Smooth muscle cell (in vitro differentiated cells): ENCODE data around the gene CPNE1. TPM values are rescaled to one million over a fixed set of nuclear protein-coding genes. Genes with fewer than 3 reads are reported as not detected.

ENCODE experiments used
- DNase-seq: peaks from one replicate; lab custom pipeline; 2025; ENCODE audit not compliant: unreplicated experiment; lab: John Stamatoyannopoulos, UW
- H2AFZ ChIP-seq: fragments of 200-600 bp; sonication (generic); 2 replicates; pipeline ENCODE4 v1.6.0; 2016; ENCODE audit warnings: antibody characterized with exemption, low read depth, mild to moderate bottlenecking
- H3F3A ChIP-seq: fragments of 200-600 bp; sonication (generic); 2 replicates; pipeline ENCODE4 v1.6.0; 2017; ENCODE audit warnings: antibody characterized with exemption, low read depth
- H3K27ac ChIP-seq: fragments of 200-600 bp; sonication (generic); 2 replicates; pipeline ENCODE4 v1.5.1; 2016; ENCODE audit warnings: low read depth, mild to moderate bottlenecking
- H3K27me3 ChIP-seq: fragments of 200-600 bp; sonication (generic); 2 replicates; pipeline ENCODE4 v1.6.1; 2016; ENCODE audit warnings: low read depth, mild to moderate bottlenecking
- H3K36me3 ChIP-seq: fragments of 200-600 bp; sonication (generic); 2 replicates; pipeline ENCODE4 v1.5.1; 2016; ENCODE audit warnings: low read depth
- H3K4me1 ChIP-seq: fragments of 200-600 bp; sonication (generic); 2 replicates; pipeline ENCODE4 v1.5.1; 2016; ENCODE audit warnings: low read depth
- H3K4me2 ChIP-seq: fragments of 200-600 bp; sonication (generic); 2 replicates; pipeline ENCODE4 v1.6.0; 2016; ENCODE audit warnings: mild to moderate bottlenecking
- H3K4me3 ChIP-seq: fragments of 200-600 bp; sonication (generic); 2 replicates; pipeline ENCODE4 v1.5.1; 2016; ENCODE audit warnings: mild to moderate bottlenecking
- H3K79me2 ChIP-seq: fragments of 200-600 bp; sonication (generic); 2 replicates; pipeline ENCODE4 v1.6.0; 2016; ENCODE audit warnings: low read depth, mild to moderate bottlenecking
- H3K9ac ChIP-seq: fragments of 200-600 bp; sonication (generic); 2 replicates; pipeline ENCODE4 v1.6.0; 2016; ENCODE audit warnings: low read depth
- H3K9me3 ChIP-seq: fragments of 200-600 bp; sonication (generic); replicated peaks from 2 replicates; pipeline ENCODE4 v1.5.1; 2016; ENCODE audit warnings: low read depth
- H4K20me1 ChIP-seq: fragments of 200-600 bp; sonication (generic); 2 replicates; pipeline ENCODE4 v1.6.0; 2016; ENCODE audit warnings: low read depth
- WGBS: methylation state at CpG from one replicate; pipeline ENCODE4 v1.1.7; 2016; ENCODE audit warnings: low lambda C conversion rate; 5-methylcytosine and 5-hydroxymethylcytosine counted together
- polyA plus RNA-seq: library from polyadenylated mRNA; unstranded; fragments of >200 nt; fragmentation: Nextera tagmentation; extraction: Ambion mirVana; gene quantifications from 2 replicates; pipeline ENCODE4 v1.2.1, GENCODE V29; 2016
- total RNA-seq: library from RNA; depleted of rRNA; stranded (reverse); fragments of >200 nt; gene quantifications from 2 replicates; pipeline ENCODE4 v1.2.3, GENCODE V29; 2014
- TF ChIP-seq, protein P1 (sequence below): fragments of 200-600 bp; sonication (generic); IDR thresholded peaks from 2 replicates; pipeline ENCODE4 v1.5.1; 2017; ENCODE audit warnings: borderline replicate concordance, mild to moderate bottlenecking, antibody characterized with exemption; ENCODE audit not compliant: insufficient read depth, poor library complexity, severe bottlenecking

CPNE1 gene
- total and polyA plus RNA-seq, 2 experiments from 2014 or later, result 140 to 156 TPM

DNA sequence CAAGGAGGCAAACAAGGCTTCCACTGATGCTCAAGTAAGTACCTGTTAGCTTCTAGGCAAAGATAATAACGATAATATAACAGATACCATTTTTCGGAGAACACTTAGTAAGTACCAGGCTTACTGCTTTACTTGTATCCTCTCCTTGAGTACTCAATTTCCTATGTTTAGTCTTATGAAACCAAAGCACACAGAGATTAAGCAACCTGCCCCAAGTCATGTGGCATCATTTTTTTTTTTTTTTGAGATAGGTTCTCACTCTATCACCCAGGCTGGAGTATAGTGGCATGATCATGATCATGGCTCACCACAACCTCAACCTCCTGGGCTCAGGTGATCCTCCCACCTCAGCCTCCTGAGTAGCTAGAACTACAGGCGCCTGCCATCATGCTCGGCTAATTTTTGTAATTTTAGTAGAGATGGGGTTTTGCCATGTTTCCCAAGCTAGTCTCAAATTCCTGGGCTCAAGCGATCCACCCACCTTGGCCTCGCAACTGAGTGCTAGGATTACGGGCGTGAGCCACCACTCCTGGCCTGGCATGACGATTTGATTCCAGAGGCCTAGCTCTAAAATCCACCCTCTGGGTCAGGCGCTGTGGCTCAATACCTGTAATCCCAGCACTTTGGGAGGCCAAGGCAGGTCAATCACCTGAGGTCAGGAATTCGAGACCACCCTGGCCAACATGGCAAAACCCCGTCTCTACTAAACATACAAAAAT lies 35.1 kb downstream of the CPNE1 start:
- Histone ChIP-seq H3K79me2 (peaks cover 5% of the 10 kb centered on the region), H3F3A (no peaks in the 10 kb centered on the region), H3K27ac (no peak overlapping the region), H3K36me3 (peaks cover 10% of the 10 kb centered on the region), H3K27me3 (no peaks in the 10 kb centered on the region), H3K4me2 (no peak overlapping the region), H3K9me3 (no peaks in the 10 kb centered on the region), H2AFZ (no peak overlapping the region), H3K4me1 (no peaks in the 10 kb centered on the region), H4K20me1 (peaks cover 54% of the 10 kb centered on the region), H3K4me3 (no peak overlapping the region), H3K9ac (no peak overlapping the region)
- TF ChIP-seq, protein P1, sequence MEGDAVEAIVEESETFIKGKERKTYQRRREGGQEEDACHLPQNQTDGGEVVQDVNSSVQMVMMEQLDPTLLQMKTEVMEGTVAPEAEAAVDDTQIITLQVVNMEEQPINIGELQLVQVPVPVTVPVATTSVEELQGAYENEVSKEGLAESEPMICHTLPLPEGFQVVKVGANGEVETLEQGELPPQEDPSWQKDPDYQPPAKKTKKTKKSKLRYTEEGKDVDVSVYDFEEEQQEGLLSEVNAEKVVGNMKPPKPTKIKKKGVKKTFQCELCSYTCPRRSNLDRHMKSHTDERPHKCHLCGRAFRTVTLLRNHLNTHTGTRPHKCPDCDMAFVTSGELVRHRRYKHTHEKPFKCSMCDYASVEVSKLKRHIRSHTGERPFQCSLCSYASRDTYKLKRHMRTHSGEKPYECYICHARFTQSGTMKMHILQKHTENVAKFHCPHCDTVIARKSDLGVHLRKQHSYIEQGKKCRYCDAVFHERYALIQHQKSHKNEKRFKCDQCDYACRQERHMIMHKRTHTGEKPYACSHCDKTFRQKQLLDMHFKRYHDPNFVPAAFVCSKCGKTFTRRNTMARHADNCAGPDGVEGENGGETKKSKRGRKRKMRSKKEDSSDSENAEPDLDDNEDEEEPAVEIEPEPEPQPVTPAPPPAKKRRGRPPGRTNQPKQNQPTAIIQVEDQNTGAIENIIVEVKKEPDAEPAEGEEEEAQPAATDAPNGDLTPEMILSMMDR, result no peak
- WGBS, result 97% methylated on average over 12 of the region's 12 CpGs
- no peak for DNase-seq

DNA sequence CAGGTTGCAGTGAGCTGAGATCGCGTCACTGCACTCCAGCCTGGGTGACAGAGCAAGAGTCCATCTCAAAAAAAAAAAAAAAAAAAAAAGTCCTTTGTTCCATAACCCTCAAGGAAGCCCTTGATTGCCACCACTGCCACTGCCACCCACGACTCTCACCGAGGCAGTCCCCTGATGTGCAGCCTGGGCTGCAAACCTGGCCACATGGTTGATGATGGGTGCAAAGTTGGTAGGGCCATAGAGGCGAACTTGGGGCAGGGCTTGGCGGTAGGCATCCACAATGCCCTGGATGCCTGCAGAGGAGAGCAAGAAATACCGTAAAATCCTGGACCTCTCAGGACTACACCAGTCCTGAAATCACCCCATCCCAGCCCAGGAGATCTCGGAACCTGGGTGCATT lies 37.6 kb downstream of the CPNE1 start:
- peaks cover 1% of the 10 kb centered on the region for H3F3A ChIP-seq
- H3K79me2 ChIP-seq, result no peaks in the 10 kb centered on the region
- peaks cover 31% of the 10 kb centered on the region for H4K20me1 ChIP-seq
- no peak overlapping the region for H3K4me3 ChIP-seq
- TF ChIP-seq, protein P1, result no peak
- DNase-seq, result no peak
- WGBS, result 95% methylated on average over 8 of the region's 8 CpGs
- H3K27ac ChIP-seq, result no peak overlapping the region
- no peaks in the 10 kb centered on the region for H3K4me1 ChIP-seq
- H3K4me2 ChIP-seq, result no peak overlapping the region
- H3K27me3 ChIP-seq, result no peaks in the 10 kb centered on the region
- H3K36me3 ChIP-seq, result peaks cover 10% of the 10 kb centered on the region
- no peaks in the 10 kb centered on the region for H3K9me3 ChIP-seq
- no peak overlapping the region for H2AFZ ChIP-seq
- H3K9ac ChIP-seq, result no peak overlapping the region

DNA sequence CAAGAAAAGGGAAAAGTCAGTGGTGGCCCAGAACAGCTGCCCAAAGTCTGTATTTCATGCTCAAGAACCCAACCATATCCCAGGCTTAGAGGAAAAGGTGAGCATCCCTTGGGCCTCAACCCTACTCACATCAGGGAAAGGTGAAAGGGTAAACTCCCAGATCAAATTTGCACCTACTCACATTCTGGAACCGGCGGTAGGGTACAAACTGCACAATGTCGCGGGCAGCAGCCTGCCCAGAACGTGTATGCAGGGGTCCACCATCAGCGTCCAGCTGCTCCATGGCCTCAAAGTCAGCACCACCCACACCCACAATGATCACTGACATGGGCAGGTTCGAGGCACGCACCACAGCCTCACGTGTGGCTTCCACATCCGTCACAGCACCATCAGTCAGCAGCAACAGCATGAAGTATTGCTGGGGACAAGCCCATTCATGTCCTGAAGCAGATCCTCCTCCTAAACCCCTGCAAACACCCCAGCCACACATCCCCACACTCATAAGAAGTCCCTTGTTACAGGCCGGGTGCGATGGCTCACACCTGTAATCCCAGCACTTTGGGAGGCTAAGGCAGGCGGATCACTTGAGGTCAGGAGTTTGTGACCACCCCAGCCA lies 38.2 kb downstream of the CPNE1 start:
- H3K9me3 ChIP-seq, result no peaks in the 10 kb centered on the region
- WGBS, result 92% methylated on average over 13 of the region's 13 CpGs
- no peak overlapping the region for H3K4me3 ChIP-seq
- no peaks in the 10 kb centered on the region for H3K4me1 ChIP-seq
- H3F3A ChIP-seq, result peaks cover 8% of the 10 kb centered on the region
- H3K27ac ChIP-seq, result no peak overlapping the region
- H3K9ac ChIP-seq, result no peak overlapping the region
- peaks cover 10% of the 10 kb centered on the region for H3K36me3 ChIP-seq
- peaks cover 24% of the 10 kb centered on the region for H4K20me1 ChIP-seq
- H2AFZ ChIP-seq, result no peak overlapping the region
- TF ChIP-seq, protein P1, result no peak
- no peaks in the 10 kb centered on the region for H3K79me2 ChIP-seq
- no peak for DNase-seq
- H3K4me2 ChIP-seq, result no peak overlapping the region
- H3K27me3 ChIP-seq, result no peaks in the 10 kb centered on the region
